IPS-15b (cell line): ENCODE measurements around the gene FNDC3B.
"Not testable (repeated sequence)": the region's sequence is repeated elsewhere in the genome, so short reads cannot be mapped to it uniquely, and the experiment has no call there.

Experiments
- H3K27me3 ChIP-seq: one replicate; pipeline ENCODE4 v1.6.1; 2013; ENCODE audit warnings: low read length; ENCODE audit not compliant: control insufficient read depth, insufficient read depth
- H3K36me3 ChIP-seq: one replicate; pipeline ENCODE4 v1.6.1; 2013; ENCODE audit warnings: low read length; ENCODE audit not compliant: control insufficient read depth, insufficient read depth
- H3K4me1 ChIP-seq: one replicate; pipeline ENCODE4 v1.6.1; 2013; ENCODE audit warnings: mild to moderate bottlenecking, low read length; ENCODE audit not compliant: control insufficient read depth, insufficient read depth
- H3K4me3 ChIP-seq: one replicate; pipeline ENCODE4 v1.5.1; 2013; ENCODE audit warnings: low read depth, low read length
- H3K9ac ChIP-seq: one replicate; pipeline ENCODE4 v1.6.1; 2013; ENCODE audit warnings: low read depth, mild to moderate bottlenecking, low read length
- H3K9me3 ChIP-seq: one replicate; pipeline ENCODE4 v1.6.1; 2013; ENCODE audit warnings: mild to moderate bottlenecking, low read length; ENCODE audit not compliant: control insufficient read depth, insufficient read depth

Gene FNDC3B

DNA sequence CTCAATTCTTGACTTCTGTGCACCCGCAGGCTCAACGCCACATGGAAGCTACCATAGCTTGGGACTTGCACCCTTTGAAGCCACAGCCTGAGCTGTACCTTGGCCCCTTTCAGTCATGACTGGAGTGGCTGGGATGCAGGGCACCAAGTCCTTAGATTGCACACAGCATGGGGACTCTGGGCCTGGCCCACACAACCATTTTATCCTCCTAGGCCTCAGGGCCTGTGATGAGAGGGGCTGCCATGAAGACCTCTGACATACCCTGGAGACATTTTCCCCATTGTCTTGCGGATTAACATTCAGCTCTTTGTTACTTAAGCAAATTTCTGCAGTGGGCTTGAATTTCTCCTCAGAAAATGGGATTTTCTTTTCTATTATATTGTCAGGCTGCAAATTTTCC lies 203.1 kb downstream of the FNDC3B start:
- not testable (repeated sequence) for H3K9ac ChIP-seq, H3K36me3 ChIP-seq, H3K27me3 ChIP-seq, H3K4me1 ChIP-seq, H3K4me3 ChIP-seq
- H3K9me3 ChIP-seq: peaks cover 15% of the 10 kb centered on the region

DNA sequence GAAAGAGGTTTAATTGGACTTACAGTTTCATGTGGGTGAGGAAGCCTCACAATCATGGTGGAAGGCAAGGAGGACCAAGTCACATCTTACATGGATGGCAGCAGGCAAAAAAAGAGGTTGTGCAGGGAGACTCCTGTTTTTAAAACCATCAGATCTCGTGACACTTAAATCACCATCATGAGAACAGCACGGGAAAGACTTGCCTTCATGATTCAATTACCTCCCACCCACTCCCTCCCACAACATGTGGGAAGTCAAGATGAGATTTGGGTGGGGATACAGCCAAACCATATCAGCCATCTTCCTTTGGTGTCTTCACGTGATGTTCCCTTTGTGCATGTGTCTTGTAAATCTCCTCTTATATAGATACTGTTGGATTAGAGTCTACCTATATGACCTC lies 204.0 kb downstream of the FNDC3B start:
- H3K27me3 ChIP-seq, H3K36me3 ChIP-seq, H3K4me3 ChIP-seq, H3K4me1 ChIP-seq, H3K9ac ChIP-seq: not testable (repeated sequence)
- H3K9me3 ChIP-seq: peaks cover 15% of the 10 kb centered on the region

DNA sequence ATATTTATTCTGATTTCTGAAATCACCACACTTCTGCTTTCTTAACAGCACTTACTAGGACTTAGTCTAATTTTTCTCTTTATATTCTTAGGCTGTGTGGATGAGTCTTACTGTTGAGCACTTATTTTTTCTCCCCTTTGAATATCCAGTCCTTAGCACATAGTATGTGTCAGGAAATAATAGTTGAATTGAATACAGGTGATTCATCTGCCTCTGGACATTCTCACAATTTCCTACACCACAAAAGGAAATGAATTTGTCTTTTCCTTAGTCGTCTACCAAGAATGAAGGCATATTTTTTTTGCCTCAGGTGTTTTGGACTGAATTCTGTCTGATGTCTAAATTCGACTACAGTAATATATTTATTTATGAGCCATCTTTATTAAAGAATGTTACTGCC lies 204.6 kb downstream of the FNDC3B start:
- Histone ChIP-seq H3K9me3 (peaks cover 15% of the 10 kb centered on the region), H3K27me3 (no peaks in the 10 kb centered on the region), H3K9ac (no peak overlapping the region), H3K4me1 (peaks cover 11% of the 10 kb centered on the region), H3K4me3 (no peak overlapping the region), H3K36me3 (peaks cover 10% of the 10 kb centered on the region)

DNA sequence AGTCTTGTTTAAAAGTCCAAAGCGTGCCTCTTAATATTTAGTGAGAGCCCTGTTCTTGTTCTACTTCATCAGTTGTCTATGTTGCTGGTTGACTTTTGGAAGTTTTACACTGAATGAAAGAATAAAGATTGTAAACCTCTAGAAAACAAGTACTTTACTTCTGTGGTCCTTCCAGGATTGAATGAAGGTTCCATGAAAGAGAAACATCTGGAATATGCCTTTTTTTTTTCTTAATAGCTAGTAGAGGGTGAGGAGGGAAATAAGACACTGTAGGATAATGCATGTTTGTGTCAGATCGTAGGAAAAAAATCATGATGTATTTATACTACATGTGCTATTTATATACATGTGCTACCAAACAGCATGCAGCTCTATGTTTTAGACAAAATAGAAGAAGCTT lies 205.9 kb downstream of the FNDC3B start:
- peaks cover 15% of the 10 kb centered on the region for H3K9me3 ChIP-seq
- H3K27me3 ChIP-seq: no peaks in the 10 kb centered on the region
- H3K9ac ChIP-seq: no peak overlapping the region
- H3K4me3 ChIP-seq: no peak overlapping the region
- H3K4me1 ChIP-seq: peaks cover 17% of the 10 kb centered on the region
- H3K36me3 ChIP-seq: peaks cover 10% of the 10 kb centered on the region

DNA sequence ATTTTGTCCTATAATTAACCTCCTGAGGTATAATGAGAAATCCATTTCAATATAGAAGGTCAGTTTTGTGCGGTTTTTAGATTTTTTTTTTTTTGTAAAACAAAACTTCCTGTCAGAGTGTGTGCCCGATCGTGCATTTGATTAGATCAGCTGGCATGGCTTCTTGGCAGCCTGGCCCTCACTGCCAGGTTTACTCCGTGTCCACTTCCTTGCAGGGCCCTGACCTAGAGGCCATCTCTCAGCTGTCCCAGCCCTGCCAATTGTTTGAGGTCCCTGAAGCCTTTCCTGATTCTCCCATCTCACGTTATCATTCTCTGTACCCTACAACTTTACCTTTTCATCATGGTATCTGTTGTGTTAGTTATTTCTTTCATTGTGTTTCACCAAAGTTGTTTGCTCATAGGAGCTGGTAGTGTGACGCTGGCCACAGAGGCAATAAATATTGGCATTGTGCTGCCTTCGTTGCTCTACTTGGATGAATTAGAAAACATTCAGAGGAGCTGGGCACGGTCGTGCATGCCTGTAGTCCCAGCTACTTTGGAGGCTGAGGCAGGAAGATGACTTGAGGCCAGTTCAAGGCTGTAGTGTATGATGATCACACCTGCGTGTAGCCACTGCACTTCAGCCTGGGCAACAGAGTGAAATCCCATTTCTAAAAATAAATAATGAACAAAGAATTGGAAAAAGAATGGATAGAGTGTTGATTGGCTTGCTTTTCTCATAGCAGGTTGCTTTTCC lies 206.9 kb downstream of the FNDC3B start:
- Histone ChIP-seq H3K27me3 (no peaks in the 10 kb centered on the region), H3K4me3 (no peak overlapping the region)

DNA sequence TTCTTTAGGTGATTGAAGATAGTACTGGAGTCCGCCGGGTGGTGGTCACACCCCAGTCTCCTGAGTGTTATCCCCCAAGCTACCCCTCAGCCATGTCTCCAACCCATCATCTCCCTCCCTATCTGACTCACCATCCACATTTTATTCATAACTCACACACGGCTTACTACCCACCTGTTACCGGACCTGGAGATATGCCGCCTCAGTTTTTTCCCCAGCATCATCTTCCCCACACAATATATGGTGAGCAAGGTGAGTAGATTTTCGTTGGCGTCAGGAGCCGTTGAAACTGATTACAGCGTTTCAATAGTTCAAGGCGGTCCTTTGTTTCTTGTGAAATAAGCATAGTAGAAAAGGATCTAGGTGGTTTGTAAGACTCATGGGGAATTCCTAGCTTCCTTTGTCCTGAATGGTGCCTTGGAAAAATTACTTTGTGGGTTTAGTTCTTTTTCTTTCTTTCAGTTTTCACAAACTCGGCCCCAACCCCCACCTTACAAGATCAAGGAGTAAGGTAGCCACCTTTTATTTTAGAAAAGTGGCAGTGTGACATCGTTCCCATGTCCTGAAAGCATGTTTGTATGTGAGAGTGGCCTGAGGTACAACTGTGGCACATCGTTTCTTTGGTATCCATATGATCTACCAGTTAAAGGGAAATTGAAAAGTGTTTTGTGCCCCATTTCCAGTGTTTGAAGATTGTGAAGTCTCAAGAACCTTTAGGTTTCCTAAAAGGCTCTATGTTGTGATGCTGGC lies 208.3 kb downstream of the FNDC3B start:
- H3K27me3 ChIP-seq: no peaks in the 10 kb centered on the region
- H3K4me3 ChIP-seq: no peak overlapping the region
- no peak overlapping the region for H3K9ac ChIP-seq
- no peaks in the 10 kb centered on the region for H3K9me3 ChIP-seq
- H3K4me1 ChIP-seq: peaks cover 17% of the 10 kb centered on the region
- no peaks in the 10 kb centered on the region for H3K36me3 ChIP-seq

More for the DNA sequence above, 206.9 kb downstream of the FNDC3B start:
- H3K36me3 ChIP-seq: peaks cover 5% of the 10 kb centered on the region
- peaks cover 11% of the 10 kb centered on the region for H3K9me3 ChIP-seq
- H3K4me1 ChIP-seq: peaks cover 17% of the 10 kb centered on the region
- H3K9ac ChIP-seq: no peak overlapping the region

DNA sequence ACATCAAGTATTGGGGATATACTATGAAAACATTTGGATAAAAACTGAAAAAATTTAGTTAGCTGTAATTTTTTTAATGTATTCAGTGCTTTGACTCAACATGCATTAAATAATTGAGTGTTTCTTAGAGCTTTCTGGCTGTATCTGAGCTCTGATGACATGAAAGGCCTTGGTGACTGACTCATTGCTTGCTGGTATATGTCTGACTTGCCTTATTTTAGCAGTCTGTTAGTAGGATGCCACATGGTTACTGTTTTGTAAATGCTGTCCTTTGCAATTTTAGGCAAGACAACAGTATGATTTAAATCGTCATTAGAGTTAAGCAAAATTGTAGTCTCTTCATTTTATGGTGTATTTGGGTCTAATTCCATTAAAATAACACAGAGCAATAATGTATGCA lies 209.7 kb downstream of the FNDC3B start:
- Histone ChIP-seq H3K9ac (no peak overlapping the region), H3K4me1 (peaks cover 17% of the 10 kb centered on the region), H3K4me3 (no peak overlapping the region), H3K36me3 (no peaks in the 10 kb centered on the region), H3K27me3 (no peaks in the 10 kb centered on the region), H3K9me3 (no peaks in the 10 kb centered on the region)

DNA sequence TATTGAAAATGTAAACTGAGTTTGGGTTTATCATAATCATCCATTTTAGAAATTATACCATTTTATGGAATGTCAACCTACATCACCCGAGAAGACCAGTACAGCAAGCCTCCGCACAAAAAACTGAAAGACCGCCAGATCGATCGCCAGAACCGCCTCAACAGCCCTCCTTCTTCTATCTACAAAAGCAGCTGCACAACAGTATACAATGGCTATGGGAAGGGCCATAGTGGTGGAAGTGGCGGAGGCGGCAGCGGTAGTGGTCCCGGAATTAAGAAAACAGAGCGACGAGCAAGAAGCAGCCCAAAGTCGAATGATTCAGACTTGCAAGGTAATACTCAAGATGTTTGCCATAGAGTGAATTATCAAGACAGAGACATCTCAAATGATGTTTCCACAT lies 211.8 kb downstream of the FNDC3B start:
- Histone ChIP-seq H3K9me3 (no peaks in the 10 kb centered on the region), H3K4me3 (no peak overlapping the region), H3K27me3 (no peaks in the 10 kb centered on the region), H3K36me3 (no peaks in the 10 kb centered on the region), H3K4me1 (peaks cover 17% of the 10 kb centered on the region), H3K9ac (no peak overlapping the region)

DNA sequence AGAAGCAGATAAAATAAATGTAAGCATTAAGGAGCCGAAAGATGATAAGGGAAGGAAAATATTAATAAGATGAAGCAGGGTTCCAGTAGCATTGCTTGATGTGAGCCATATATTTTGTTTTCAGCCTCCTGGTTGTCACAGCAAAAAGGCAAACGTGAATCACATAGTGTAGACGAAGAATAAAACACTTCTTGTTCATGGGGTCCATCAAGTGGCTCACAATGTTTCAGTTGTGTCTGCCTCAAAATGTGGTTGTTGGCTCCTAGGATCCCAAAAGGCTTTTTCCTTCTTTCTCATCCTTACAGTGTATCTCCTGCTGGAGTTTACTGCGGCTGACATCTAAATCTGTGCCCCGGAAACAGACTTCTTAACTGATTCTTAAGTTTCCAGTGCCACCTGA lies 213.8 kb downstream of the FNDC3B start:
- H3K4me3 ChIP-seq: no peak overlapping the region
- peaks cover 9% of the 10 kb centered on the region for H3K4me1 ChIP-seq
- no peaks in the 10 kb centered on the region for H3K36me3 ChIP-seq
- H3K9ac ChIP-seq: no peak overlapping the region
- no peaks in the 10 kb centered on the region for H3K9me3 ChIP-seq
- no peaks in the 10 kb centered on the region for H3K27me3 ChIP-seq

DNA sequence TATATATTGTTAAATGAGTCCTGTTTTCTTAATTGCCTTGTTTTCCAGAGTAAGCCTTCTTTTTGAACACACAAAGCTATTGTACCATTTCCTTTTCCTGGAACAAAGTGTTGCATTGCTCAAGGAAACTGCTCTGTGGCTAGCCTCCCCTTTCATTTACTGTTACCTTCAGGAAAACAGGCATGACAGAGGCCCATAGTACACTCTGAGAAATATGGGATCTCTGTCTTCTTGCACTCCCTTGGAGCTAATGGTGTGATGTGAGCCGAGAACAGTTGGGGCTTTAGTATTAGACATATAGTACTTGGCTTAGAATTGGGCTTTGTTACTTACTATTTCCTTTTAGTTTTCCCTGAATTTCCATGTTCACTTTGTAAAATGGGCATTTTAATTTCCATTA lies 215.2 kb downstream of the FNDC3B start:
- Histone ChIP-seq H3K9me3 (no peaks in the 10 kb centered on the region), H3K9ac (no peak overlapping the region), H3K36me3 (no peaks in the 10 kb centered on the region), H3K4me1 (peaks cover 3% of the 10 kb centered on the region), H3K27me3 (no peaks in the 10 kb centered on the region), H3K4me3 (no peak overlapping the region)

DNA sequence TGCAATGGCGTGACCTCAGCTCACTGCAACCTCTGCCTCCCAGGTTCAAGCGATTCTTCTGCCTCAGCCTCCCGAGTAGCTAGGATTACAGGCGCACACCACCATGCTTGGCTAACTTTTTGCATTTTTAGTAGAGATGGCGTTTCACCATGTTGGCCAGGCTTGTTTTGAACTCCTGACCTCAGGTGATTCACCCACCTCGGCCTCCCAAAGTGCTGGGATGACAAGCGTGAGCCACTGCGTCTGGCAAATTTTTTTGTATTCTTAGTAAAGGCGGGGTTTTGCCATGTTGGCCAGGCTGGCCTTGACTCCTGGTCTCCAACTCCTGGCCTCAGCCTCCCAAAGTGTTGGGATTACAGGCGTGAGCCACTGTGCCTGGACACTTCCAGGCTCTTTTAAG lies 215.9 kb downstream of the FNDC3B start:
- H3K9me3 ChIP-seq, H3K36me3 ChIP-seq, H3K4me1 ChIP-seq: not testable (repeated sequence)

DNA sequence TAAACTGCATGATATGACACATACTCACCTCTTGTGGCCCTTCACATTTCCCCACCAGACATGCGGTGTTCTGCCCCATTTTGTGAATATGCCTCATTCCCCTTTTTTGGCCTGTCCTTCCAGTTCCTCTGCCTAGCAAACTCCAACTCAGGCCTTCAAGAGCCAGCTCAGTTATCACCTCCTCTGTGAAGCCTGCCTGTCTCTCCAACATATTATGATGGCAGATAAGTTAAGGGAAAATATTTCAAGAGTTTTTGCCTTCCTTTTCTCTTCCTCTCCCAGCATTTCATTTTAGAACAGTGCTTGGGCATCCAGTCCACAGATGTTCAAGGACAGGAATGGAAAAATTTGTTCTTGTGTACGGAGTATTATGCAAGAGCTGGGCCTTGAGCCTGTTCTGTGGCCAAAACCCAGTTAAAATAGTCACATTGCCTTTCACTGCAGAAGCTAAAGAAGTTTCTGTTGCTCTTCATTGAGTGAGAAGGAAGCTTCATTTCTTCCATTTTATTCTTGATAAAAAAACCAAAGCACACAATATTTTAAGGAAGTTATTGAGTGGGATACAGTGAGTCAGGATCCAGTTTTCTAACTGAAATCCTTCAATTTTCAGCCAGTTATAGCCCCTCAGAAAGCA lies 216.8 kb downstream of the FNDC3B start:
- peaks cover 2% of the 10 kb centered on the region for H3K4me1 ChIP-seq
- H3K9ac ChIP-seq: no peak overlapping the region
- no peaks in the 10 kb centered on the region for H3K27me3 ChIP-seq
- no peaks in the 10 kb centered on the region for H3K9me3 ChIP-seq
- no peaks in the 10 kb centered on the region for H3K36me3 ChIP-seq
- H3K4me3 ChIP-seq: no peak overlapping the region

More for the DNA sequence above, 215.9 kb downstream of the FNDC3B start:
- H3K9ac ChIP-seq, H3K27me3 ChIP-seq, H3K4me3 ChIP-seq: not testable (repeated sequence)
